HG02884 (cell line): Measurements from ENCODE around the gene PCDH17.

Experiments
- ATAC-seq: cut with Tn5 transposase; IDR thresholded peaks from one replicate; pipeline ENCODE4 v1.9.1; 2021; ENCODE audit warnings: mild to moderate bottlenecking, moderate library complexity; ENCODE audit not compliant: unreplicated experiment

Gene PCDH17

DNA sequence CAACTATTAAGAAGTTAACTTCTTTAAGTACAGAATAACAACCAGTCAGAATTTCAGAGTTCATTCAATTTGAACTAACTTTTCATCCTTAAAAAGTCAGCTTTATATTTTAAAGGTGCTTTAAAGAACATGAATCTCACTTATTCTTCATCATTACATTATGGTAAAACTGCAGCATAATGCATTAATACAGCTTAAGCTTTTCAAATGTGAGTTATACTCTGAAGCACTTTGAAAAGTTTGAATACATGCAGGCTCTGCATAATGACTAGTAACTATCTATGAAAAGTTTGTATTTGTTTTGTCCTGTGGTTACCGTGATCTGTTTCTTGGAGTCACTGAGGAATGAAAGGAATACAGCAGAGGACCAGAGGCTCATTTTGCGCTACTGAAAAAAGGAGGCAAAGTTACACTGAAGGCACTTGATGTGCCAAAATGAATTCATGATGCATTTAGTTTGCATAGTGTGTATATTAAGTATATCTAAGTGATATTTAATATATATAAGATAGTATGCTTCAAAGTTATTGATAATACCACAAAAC is 4.1 kb downstream of the PCDH17 start:
- no peak for ATAC-seq

DNA sequence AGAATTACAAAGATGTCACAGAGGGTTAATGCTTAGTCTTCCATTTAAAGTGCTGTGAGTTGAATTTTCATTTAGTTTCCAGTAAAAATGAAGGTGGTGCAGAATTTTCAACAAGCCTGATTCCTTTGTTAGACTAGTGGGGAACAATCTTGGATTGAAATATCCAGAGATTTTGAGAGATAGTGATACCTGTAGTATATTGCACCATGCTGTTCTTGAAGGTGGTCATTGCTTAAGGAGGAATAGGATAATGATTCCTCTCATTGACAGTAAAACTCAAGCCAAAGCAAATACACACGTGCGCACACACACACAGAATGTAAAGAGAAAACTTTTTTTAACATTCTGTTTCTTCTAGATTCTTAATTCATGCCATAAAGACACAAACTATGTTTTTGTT is 5.3 kb downstream of the PCDH17 start:
- no peak for ATAC-seq

DNA sequence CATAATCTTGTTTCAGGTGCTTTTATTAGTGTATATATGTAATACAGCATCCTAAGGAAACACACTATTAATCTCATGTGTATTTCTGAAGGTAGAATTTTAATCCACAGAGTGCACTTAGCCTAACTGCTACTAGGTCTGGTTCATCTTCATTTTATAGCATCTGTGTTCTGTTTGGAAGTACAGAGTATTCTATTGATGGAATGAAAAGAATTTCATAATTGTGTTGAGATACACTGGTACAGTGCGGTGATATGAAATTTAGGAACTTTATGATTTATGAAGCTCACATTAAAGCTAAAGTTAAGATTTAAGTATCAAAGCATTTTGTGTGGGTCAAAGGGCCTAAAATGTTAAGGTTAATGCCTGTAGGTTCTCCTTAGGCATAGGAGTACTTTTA is 6.0 kb downstream of the PCDH17 start:
- ATAC-seq: no peak

DNA sequence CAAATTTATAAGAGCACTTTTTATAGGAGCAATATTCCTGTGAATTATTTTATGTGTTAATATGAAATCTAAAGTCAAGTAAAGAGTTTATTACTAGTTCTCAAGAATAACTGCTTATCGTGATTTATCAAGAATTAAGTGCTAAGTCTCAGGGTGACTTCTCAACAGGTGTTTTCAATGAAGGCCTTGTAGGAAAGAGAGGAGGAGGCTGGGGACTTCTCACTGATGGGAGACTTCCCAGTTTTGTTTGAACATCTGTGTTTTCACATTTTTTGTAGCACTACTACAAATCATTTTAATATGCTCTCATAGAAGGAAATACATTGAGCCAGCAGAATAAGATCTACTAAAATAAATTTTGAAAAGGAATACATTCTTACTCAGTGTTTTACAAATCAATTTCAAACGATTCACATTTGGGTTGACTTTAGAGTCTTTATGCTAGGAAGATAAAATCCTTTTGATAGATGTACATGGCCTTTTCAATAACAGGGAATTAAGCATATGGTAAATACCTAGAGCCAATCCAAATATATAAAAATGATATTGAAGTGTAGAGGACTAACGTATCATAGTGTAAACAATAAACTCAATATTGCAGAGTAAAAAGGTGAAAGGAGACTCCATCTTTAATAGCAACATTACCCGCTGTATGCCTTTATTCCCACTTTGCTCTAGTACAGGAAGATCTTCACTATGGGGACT is 6.8 kb downstream of the PCDH17 start:
- ATAC-seq: no peak

DNA sequence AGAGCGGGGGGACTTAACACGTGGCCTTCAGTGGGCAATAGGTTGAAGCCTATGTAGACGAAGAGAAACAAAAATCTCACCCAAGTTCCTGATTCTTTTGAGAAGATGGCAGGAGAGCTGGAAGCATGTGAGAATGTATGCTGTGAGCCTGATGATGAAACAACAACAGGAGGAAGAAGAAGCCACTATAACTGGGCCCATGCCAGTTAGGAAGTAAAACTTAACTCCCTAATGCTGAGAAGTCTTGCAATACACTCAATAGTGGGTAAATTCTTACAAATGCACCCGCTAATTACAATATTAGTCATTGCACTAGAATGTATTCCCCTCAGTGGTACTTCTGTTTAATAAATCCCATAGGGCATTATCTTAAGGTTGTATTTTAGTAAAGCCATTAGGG is 9.1 kb downstream of the PCDH17 start:
- ATAC-seq: no peak

DNA sequence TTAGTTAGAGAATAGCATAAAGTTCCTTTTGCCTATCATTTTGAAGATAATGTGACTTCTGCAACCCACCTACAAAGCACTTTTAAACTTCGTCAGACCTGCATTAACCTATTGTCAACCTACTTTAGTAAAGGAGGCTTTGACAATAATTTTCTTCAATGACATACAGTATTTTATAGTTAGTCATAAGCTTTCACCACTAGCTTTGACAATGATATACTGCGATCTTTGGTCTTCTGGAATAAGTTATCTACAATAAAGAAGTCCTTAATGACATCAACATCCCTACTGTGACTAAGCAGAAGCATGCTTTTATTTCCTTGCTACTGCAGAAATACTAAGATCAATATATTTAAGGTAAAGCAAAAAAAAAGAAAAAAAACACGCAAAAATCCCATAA is 9.5 kb downstream of the PCDH17 start:
- ATAC-seq: no peak

DNA sequence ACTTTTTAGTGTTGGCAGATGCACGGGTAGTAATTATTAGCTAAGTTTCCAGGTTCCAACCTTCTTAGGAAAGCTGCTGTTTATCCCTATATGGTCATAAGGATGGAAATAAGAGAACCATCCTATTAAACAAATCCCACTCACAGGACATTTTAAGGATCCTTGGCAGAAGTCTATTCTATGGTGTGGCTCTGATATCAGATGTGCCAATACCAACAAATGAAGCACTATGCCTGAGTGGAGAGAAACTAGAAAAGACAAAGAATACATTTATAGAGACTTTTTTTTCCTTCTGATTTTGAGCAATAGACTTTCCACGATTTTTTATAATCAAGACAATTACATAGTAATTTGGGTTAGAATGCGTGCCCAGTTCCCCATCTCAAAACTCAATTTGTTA is 12.6 kb downstream of the PCDH17 start:
- no peak for ATAC-seq

DNA sequence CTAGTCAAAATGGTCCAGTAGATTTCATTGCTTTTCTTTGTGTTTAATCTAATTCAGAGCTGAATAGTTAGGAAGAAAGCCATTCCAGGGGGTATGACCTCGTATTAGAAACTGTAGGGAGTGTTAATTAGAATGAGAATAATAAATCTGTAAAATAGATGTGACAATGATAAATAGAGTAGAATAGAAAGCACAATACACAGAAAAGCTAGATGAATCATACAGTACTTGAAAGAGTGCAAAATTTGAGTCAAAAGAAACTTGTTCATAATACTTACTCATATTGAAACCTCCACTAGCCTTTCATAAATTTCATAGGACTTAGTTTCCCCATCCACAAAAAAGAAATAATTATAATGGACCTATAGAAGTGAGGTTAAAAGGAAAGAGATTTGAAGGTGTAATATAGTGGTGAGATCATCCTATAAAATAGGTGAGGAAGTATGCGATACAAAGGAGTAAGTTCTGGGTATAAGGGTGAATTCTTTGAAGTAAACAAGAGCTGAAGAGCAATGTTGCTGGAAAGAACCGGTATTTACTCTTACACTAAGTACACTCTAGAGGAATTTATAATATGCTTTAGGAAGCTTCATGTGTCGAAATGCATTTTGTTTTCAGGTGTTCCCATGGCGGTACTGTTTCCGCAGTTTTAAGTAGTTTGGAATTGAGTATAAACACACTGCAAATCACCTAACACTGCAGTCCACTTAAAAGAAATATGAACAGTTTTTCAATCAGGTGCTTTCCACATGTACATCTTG is 21.9 kb downstream of the PCDH17 start:
- ATAC-seq: no peak

DNA sequence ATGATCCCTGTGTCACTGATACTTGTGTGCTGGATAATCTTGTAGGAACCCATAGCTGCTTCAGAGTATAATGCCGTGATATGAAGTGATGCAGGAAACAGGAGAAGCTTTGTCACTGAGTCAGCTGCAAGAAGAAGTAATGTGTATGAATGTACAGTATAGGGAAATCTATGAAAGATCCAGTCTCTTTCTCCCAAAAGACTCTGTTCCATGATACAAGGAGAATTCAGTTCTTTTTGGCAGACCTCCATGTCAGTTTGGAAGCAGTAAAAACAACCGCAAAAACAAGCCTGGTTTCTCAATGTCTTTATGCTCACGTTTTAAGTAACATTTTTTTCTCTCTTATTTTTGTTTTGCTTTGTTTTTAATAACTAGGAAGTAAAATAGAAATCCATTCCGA is 33.9 kb downstream of the PCDH17 start:
- ATAC-seq: no peak

DNA sequence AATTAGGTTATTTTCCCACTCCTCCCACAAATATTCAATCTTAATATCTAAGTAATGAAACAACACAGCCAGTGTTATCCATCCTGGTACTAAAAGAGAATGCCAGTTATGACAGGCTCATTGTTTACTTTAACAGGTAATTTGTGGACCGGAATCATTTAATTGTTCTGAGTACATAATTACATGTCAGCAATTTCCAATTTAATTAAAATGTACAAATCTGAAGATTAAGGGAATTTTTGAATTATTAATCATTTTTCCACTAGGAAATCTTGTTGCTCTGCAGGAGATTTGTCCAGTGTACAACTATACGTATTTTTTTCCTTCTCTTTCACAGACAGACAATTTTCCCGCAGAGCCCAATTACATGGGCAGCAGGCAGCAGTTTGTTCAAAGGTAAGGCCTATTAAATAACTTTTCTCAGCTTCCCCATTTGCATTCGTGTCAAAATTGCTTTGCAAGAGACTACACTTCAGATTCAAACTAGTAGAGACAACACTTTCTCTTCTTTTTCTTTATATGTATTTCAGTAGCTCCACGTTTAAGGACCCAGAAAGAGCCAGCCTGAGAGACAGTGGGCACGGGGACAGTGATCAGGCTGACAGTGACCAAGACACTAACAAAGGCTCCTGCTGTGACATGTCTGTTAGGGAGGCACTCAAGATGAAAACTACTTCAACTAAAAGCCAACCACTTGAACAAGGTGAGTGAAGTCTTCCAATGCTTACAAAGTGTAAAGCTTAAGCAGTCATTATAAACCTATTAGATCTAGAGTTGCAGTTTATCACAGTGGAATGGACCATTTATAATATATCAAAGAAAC is 34.8 kb downstream of the PCDH17 start:
- no peak for ATAC-seq

DNA sequence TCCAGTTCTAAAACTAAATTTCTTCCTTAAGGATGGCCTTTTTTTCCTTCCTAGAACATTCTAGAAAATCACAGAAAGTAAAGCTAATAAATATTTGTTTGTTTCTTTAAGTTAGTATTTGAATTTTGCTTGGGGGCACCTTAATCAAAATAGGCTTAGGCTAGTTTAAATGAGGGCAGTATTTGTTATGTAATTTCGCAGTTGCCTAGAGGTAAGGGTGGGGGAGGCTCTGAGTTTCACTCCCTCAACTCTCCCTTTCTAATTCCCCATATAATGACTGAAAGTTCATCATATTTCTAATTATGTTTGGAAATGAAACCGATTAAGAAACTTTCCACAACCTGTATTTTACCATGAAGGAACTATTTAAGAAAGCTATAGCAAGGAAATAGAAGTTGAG is 40.6 kb downstream of the PCDH17 start:
- ATAC-seq: no peak

DNA sequence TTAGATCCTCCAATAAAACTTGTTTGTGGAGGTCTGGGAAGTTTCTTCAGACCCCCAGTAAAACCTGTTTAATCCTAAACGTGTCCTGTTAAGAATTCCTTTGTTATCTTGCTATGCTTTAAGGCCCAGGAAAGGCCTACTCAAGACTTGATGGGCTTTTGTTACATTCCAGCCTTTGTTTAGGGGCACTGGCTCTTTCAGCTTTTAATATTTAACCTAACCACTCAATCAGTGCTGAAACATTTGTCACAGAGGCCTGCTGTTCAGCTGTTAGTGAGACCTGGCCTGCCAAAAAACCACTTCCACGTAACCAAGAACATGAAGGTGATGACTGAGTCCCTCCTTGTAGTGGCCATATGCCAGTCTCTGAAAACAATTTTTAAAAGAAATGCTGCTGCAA is 41.7 kb downstream of the PCDH17 start:
- ATAC-seq: no peak

DNA sequence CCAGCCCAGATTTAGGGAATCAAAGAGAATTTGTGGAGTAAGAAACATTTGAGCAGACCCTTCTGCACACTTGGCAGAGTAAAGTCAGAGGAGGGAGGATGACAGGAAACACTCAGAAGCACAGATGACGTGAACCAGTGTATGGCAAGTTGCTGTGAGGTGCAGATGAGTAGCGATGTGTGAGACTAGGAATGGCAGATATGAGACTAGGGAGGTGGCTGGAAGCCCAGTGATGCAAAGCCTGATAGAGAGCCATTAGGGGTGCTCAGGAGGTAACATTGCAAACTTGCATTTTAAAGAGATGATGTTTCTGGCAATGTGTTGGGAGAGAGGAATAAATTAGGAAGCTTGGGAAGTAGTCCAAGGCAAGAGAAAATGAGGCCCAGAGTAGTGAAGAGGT is 44.0 kb downstream of the PCDH17 start:
- no peak for ATAC-seq

DNA sequence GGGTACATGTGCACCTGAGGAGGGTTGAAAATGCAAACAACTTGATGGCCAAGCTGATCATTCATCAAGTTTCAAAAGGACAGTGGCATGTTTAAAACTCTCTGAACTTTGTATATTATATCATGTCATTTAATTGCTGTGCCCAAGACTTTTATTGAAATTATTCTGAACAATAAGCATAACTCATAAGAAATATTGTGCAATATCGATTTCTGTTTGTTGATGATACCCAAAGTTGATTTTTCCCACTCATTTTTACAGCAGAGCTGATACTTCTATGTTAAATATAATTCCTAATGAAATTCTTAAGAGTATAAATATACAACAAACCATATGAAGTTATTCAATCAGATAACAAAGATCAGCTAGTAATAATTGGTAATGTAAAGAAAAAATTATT is 49.1 kb downstream of the PCDH17 start:
- no peak for ATAC-seq

DNA sequence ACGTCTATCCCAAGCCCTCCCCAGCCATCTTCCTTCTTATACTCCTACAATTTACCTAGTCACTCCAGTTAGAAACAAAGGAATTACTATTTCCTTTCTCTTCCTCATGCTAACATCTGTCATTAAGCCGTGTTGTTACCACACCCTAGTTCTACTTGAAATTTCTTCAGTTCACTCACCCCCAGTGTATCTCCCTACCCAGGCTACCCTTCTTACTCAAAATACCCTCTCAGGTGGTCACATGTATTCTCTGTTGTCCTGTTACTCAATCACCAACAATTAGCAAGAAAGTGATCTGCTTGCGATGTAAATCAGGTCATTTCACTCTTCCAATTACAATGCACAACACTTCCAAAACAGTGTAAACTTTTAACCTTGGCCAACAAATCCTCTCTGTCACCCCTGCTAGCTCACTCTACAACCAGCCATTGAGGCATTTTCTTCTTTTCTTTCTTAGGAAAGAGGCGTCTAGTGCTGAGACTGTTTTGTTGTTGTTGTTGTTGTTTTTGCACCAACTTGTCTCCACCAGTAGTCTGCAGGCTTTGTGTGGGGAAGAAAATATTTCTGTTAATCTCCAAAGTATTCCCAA is 50.7 kb downstream of the PCDH17 start:
- ATAC-seq: no peak

DNA sequence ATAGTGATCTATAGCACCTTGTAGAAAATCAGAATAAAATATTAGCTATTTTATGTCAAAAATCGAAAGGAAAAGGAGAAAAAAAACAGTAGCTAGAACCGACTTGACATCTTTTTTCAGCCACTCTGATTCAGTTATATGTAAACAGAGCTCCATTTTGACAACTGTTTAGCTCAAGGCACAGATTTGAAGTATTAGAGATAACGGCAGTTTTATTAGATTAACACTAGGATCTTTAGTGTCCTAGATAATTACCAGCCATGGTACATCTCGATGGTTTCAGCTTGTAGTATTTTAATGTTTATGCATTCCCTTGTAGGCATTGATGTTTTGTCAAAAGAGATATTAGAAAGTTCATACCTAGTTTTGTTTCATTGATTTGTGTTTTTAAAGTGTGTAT is 67.3 kb downstream of the PCDH17 start:
- ATAC-seq: no peak

DNA sequence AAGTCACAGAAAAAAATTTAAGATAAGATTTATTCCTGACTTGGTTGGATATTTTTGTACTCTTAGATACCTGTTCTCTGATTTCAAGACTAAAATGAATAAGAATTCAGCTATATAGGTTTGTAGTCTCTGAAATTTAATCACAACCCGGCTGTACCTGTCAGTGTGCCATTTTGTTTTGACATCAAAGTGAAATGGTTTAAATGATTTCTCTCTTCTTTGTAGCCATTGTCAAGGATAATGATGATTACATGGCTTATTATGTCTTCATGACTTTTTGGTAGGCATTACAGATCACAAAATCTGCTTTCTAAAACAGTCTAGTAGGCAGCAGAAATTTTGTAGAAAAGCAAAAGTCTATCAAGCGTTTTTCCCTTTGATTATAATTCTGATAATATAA is 72.5 kb downstream of the PCDH17 start:
- ATAC-seq: no peak

DNA sequence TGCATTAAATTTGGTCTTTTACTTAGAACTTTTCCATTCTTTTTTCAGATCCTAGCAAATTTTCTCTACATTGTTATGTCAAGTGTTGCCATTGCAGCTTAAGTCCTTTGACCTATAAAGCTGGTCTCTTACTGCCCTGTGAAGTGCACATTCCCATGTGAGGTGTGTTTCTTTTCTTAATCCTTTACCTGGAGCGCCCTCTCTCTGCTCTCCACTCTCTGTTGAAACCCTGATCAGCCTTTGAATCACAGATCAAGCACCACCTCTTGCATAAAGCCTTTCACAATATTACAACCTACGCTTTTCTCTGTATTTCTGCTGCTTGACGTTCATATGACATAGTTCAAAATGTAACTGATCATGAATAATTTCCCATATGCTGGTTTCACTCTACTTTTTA is 84.8 kb downstream of the PCDH17 start:
- ATAC-seq: no peak

DNA sequence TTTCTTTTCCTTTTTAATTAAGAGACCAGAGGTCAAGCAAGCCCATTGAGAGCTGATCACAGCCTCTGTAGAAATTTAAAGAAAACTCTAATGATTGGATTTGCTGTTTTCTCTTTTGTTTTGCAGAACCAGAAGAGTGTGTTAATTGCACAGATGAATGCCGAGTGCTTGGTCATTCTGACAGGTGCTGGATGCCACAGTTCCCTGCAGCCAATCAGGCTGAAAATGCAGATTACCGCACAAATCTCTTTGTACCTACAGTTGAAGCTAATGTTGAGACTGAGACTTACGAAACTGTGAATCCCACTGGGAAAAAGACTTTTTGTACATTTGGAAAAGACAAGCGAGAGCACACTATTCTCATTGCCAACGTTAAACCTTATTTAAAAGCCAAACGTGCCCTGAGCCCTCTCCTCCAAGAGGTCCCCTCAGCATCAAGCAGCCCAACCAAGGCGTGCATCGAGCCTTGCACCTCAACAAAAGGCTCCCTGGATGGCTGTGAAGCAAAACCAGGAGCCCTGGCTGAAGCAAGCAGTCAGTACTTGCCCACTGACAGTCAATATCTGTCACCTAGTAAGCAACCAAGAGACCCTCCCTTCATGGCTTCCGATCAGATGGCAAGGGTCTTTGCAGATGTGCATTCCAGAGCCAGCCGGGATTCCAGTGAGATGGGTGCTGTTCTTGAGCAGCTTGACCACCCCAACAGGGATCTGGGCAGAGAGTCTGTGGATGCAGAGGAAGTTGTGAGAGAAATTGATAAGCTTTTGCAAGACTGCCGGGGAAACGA is 93.1 kb downstream of the PCDH17 start:
- no peak for ATAC-seq

DNA sequence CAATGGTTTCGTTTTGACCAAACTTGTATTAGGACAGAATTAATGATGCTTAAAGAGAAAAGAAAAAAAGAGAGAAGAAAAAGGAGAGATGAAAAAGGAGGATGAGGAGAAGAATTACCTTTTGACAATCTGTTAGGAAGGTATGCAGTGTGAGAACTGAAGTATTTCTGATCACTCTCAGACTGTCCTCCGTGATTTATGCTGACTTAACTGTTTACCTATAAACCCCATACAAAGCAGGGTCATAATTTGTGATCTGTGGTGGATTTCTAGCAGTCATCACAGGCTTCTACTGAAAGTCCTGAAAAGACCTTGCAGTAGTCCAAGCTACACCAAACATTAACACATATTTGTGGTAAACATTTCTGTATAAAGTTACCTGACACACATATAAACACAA is 93.9 kb downstream of the PCDH17 start:
- no peak for ATAC-seq
